ENCODE results near the gene TEX50.
"Not testable (repeated sequence)": the region's sequence is repeated elsewhere in the genome, so short reads cannot be mapped to it uniquely, and the experiment has no call there.

The TEX50 gene

GRCh38 chr1:173635116-173635515 is at the start of gene TEX50:
TSS of gene TEX50 (plus strand) at chr1:173635338. CDS start at chr1:173635522, 184 bp downstream.
- DNase-seq (ENCODE audit: low read depth in 2 of 2): no peak

GRCh38 chr1:173590557-173590956 is 44.6 kb upstream of the TEX50 start:
- no peak for DNase-seq (ENCODE audit: low read depth in 2 of 2)

GRCh38 chr1:173591138-173591537 is 44.0 kb upstream of the TEX50 start:
- not testable (repeated sequence) for DNase-seq (ENCODE audit: low read depth in 2 of 2)

GRCh38 chr1:173596097-173596825 is 38.9 kb upstream of the TEX50 start:
- DNase-seq (ENCODE audit: low read depth in 2 of 2): no peak

GRCh38 chr1:173601588-173601987 is 33.5 kb upstream of the TEX50 start:
- no peak for DNase-seq (ENCODE audit: low read depth in 2 of 2)

GRCh38 chr1:173603056-173603591 is 32.0 kb upstream of the TEX50 start, which contains the start of gene SLC9C2:
TSS of gene SLC9C2 (minus strand) at chr1:173603072. CDS start at chr1:173601776, 1,296 bp downstream.
- DNase-seq (ENCODE audit: low read depth in 2 of 2): no peak

GRCh38 chr1:173608503-173609216 is 26.5 kb upstream of the TEX50 start:
- no peak for DNase-seq (ENCODE audit: low read depth in 2 of 2)

- DNase-seq (ENCODE audit: low read depth in 2 of 2): not testable (repeated sequence)
Observed at GRCh38 chr1:173613086-173613485, 22.1 kb upstream of the TEX50 start.

- DNase-seq (ENCODE audit: low read depth in 2 of 2): no peak
Observed at GRCh38 chr1:173616859-173617258, 18.3 kb upstream of the TEX50 start.

GRCh38 chr1:173627269-173627668 is 7.9 kb upstream of the TEX50 start:
- DNase-seq (ENCODE audit: low read depth in 2 of 2): no peak

GRCh38 chr1:173628888-173629287 is 6.2 kb upstream of the TEX50 start:
- no peak for DNase-seq (ENCODE audit: low read depth in 2 of 2)

GRCh38 chr1:173637236-173638042 is 2.3 kb downstream of the TEX50 start:
- not testable (repeated sequence) for DNase-seq (ENCODE audit: low read depth in 2 of 2)

- no peak for DNase-seq (ENCODE audit: low read depth in 2 of 2)
Observed at GRCh38 chr1:173638043-173639021, 3.2 kb downstream of the TEX50 start.

- DNase-seq (ENCODE audit: low read depth in 2 of 2): no peak
Observed at GRCh38 chr1:173639102-173639501, 4.0 kb downstream of the TEX50 start.

GRCh38 chr1:173642450-173643139 is 7.5 kb downstream of the TEX50 start:
- DNase-seq (ENCODE audit: low read depth in 2 of 2): not testable (repeated sequence)

GRCh38 chr1:173646656-173647055 is 11.5 kb downstream of the TEX50 start:
- no peak for DNase-seq (ENCODE audit: low read depth in 2 of 2)

GRCh38 chr1:173648880-173649605 is 13.9 kb downstream of the TEX50 start:
- no peak for DNase-seq (ENCODE audit: low read depth in 2 of 2)

GRCh38 chr1:173660306-173660705 is 25.2 kb downstream of the TEX50 start:
- DNase-seq (ENCODE audit: low read depth in 2 of 2): no peak

- no peak for DNase-seq (ENCODE audit: low read depth in 2 of 2)
Observed at GRCh38 chr1:173661271-173661670, 26.1 kb downstream of the TEX50 start.
